ENCODE data around the gene GPR62.
"Not testable (repeated sequence)": the region's sequence is repeated elsewhere in the genome, so short reads cannot be mapped to it uniquely, and the experiment has no call there.

Gene GPR62

DNA sequence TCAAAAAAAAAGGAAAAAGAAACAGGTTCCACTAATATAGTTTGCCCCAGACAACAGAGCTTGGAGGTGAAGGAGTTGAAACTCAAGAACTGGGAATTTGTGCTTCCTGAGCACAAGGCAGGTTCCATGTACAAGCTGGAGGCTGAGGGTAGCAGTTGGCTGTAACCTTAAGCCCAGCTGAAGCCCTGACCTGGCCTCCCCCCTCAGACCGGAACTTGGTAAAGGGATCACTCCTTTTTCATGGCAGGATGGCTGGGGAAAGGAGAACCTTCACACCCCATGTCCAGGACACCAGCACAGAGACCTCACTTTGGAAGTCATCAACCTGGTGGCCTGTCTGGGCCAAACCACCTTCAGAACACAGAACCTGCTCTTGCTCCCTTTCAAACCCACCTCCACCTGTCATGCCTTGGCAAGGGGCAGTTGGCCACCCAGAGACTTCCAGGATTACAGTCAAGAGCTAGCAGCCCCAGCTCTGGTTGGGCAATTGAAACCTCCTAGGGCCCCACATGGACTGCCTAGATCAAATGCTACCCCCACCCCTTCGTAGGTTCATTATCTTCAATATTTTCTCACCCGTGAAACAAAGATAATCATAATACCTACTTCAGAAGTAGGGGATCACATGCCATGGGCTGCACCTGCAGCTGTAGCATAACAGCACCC, 37.0 kb downstream of the GPR62 start:
- no peak for DNase-seq (ENCODE audit: low read depth in 1 of 2, low spot score in 1 of 2)

DNA sequence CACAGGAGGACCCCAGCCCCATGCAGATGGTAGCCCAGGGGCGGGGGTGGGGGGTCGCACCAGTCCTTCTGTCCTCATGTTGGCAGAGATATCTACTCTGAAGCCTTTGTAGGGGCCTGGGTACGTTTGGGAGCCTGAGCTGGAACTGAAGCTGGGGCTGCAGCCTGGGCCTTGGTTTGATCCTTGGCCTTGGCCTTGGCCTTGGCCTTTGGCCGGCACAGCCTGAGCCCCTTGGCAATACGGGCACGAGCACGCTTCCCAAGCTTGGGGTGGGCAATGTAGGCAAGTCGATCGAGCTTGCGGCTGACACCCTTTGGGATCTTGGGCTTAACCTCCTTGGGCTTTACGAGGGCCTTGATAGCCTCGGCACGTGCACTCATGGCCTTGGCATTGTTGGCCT, 38.5 kb downstream of the GPR62 start:
- not testable (repeated sequence) for DNase-seq (ENCODE audit: low read depth in 1 of 2, low spot score in 1 of 2)

DNA sequence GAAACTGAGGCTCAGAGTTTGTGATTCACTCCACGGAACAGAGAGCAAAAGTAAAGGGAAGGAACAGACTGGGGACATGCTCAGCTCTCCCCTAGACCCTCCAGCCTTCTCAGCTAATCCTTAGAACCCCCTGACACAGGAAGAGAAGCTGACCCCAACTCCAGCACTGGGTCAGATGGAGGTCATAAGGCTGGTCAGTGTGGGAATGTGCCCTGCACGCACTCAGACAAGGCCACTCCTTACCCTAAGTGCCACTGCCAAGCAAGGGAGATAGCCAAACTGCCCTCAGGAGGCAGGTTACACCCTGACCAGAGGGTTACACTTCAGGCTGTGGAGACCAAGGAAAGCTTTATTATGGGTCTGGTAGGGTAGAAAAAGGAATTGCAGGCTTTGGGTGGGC, 39.3 kb downstream of the GPR62 start:
- DNase-seq (ENCODE audit: low read depth in 1 of 2, low spot score in 1 of 2), result no peak

DNA sequence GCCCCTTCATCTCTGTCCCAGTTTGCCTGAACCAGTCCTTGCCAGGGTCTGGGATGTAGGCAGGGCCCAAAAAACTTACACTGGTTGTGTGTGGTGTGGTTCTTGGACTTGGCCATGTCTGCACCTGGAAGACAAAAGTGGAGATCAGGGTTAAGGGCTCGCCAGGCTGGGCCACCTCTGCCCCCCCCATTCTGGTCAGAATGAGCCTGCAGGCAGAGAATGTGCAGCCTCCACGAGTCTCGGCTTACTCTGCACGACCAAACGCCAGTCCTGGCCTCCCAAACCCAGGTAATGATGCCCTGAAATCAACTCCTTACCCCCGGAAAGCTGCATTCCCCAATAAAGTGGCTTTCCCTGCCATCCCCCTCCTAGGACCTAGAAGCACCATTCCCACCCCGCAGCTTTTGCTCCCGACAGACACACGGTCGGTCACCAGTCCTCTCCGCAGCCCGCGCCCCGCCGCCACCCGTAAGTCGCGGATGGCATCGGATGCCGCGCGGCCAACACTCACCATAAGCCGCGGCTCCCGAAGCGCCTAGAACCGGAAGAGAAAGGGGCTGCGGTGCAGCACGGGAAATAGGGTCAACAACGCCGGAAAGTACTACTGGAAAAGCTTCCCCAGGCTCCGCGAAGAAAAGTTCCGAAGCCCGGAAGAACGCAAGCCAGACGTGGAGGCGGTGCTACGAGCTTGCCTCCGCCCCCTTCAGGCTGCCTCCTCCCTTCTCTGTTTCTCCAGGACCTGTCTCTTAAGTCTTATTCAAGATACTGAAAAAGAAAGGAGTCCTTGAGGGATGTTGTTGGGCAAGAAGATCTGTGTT, 40.4 kb downstream of the GPR62 start, which contains the start of gene RPL29:
Gene RPL29, minus strand, starts transcription at position 550 of the 818 bp plus-strand sequence. Its CDS starts 434 bp downstream, at position 116.
- DNase-seq (ENCODE audit: low read depth in 1 of 2, low spot score in 1 of 2), result peak; percentile 80 to 83

DNA sequence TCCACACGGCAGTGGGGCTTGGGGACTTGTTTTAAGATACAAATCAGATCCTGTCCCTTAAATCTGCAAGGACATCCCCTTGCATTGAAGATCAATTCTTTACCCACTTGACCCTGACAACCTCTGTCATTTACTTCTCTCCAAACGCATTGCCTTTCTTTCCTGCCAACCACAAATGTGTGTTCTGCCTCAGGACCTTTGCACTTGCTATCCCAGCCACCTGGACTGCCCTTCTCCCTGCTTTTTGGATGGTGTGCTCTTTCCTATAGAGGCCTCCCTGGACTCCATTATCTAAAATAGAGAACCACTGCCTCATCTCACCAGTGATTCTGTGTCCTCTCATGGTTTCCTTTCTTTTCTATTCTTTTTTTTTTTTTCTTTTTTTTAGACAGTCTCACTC, 42.0 kb downstream of the GPR62 start:
- DNase-seq (ENCODE audit: low read depth in 1 of 2, low spot score in 1 of 2), result no peak

DNA sequence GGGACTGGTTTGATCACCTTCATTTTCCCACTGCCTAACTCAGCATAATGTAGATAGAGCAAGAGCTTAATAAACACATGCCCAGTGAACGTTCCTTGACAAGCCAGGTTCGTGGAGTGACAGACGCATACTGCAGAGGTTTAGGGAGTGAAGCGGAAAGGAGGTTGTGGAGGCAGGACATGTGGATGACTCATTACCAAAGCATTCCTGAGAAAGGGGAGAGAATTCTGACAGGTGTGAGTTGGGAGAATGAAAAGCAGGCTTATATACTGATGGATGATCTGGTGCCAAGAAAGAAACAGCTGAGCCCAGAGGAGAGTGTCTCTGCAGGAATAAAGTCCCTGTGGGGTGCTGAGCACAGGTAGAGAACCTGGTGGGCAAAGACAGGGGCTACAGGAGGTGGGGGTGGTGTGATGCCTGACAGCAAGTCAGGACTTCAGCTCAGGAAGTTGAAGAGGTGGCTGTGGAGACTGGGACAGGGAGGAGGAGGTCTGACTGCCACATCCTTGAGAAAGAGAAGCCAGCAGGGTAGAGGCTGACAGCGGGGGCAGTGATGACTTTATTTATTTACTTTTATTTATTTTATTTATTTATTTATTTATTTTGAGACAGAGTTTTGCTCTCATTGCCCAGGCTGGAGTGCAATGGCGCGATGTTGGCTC, 42.9 kb downstream of the GPR62 start:
- DNase-seq (ENCODE audit: low read depth in 1 of 2, low spot score in 1 of 2), result no peak

DNA sequence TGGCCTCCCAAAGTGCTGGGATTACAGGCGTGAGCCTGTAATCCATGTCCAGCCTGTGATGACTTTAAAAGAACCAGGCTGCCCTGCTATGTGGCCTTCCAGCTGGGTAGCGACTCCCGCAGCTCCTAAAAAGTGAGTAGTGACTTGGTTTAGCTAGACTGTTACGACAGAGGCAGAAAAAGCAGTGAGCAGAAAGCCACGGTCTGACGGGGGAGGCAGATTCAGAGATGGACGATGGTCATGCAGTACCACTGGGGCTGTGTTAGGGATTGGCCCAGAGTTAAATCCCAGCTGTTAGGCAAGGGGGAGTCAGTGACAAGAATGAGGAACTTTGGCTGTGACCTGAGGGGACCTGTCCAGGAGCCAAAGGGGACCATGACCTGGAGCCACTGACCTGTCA, 43.6 kb downstream of the GPR62 start:
- no peak for DNase-seq (ENCODE audit: low read depth in 1 of 2, low spot score in 1 of 2)

DNA sequence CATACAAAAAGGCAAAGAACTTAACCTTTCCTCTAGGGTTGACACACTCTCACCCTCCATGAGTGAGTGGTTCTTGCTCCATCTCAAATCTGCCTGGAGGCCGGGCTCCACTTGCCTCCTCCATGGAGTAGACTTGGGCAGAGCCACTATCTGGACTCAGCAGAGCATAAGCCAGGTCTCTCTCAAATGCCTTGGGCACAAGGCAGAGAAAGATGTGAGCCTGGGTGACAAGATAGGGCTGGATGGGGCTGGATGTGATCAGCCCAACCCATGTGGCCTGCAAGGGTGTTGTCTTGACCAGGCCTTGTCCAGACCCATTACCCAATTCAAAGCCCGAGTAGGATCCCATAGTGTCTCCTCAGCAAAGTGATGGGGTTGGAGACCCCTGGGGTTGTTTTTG, 44.7 kb downstream of the GPR62 start:
- DNase-seq (ENCODE audit: low read depth in 1 of 2, low spot score in 1 of 2), result no peak

DNA sequence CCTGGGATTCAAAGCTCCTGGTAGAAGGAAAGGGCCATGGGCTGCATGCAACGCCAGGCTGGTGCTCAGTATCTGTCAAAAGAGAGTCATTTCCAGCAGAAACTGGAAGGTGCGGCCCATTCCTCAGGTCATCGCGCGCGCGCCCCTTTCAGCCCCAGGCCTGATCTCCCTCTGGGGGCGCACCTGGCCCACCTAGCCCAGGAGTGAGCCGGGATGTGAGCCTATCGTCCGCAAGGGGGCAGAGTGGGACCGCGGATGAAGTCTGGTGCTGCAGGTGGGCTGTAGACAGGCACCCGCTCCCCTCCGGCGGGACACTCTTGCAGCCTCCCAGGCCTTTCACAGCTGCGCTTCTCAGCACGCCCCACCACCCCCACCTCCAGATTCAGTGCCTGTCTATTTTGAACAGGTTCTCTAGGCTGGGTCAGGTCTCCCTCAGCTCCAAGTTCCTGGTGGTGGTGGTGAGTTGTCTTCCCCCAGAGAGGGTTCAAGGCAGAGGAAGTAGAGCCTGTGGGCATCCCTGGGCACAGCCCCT, 46.3 kb downstream of the GPR62 start:
- peak; percentile 71 to 73 for DNase-seq (ENCODE audit: low read depth in 1 of 2, low spot score in 1 of 2)

DNA sequence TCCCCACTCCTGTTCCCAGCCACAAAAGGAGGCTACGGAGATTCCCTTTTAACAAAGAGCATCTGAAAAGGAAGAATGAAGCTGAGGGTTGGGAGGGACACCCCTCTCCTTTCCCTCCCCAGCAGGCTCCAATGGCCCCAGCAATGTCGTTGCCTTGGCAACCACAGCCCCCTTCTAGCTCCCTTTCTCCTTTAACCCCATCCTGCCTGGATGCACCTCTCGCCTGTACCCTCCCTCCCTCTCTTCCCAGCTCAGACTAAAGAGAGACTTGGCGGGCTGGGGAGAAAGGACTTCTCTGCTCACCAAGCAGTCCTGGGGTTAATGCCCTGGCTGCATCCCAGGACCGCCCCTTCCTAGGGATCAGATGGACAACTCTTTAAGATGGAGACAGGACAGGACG, 47.6 kb downstream of the GPR62 start:
- DNase-seq (ENCODE audit: low read depth in 1 of 2, low spot score in 1 of 2), result no peak

DNA sequence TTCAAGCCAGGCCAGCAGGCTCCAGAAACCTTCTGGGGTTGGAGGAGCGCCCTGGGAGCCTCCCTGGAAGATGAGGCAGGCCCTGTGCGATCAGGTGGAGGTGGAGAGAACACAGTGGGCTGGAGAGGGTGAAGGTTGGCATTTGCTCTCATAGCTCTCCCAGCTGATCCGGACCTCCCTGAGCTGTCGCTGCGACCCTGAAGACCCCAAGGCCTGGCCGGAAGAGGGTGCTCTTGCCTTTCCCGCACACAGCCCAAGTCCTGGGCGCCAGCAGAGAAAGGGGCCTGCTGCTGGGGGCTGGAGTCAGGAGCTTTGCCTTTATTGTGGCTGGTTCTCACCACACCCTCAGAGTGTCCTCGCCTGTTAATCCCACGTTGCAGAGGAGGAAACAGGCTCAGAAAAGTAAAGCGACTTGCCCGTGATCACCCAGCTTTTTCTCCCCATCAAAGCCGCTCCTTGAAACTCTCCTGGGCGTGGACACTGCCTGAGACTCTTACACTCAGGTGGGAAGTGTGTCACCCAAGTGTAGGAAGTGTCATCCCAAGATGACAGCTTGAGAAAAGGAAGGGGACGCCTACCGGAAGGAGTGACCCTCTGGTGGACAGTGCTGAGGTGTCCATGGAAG, 49.1 kb downstream of the GPR62 start:
- DNase-seq (ENCODE audit: low read depth in 1 of 2, low spot score in 1 of 2), result no peak

DNA sequence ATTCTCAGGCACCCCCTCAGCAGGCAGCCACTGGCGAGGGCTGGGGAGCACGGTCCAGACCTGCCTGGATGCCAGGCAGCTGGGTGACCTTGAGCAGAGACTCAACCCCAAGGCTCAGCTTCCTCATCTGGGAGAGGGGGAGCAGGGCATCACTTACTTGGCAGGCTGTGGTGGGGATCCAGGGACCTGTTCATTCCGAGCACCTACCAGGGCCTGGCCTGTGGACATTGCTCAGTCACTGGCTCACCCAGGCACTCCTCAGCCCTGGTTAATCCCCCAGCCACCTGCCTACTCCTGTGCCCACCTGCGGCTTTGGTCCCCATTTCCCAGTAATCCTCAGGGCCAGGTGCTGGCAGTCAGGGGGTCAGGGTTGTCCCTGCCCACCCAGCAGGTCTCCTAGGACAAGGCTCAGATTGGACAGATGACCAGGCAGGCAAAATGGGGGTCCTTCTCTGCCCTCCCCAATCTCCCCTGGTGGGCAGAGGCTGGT, 49.8 kb downstream of the GPR62 start:
- DNase-seq (ENCODE audit: low read depth in 1 of 2, low spot score in 1 of 2), result no peak

DNA sequence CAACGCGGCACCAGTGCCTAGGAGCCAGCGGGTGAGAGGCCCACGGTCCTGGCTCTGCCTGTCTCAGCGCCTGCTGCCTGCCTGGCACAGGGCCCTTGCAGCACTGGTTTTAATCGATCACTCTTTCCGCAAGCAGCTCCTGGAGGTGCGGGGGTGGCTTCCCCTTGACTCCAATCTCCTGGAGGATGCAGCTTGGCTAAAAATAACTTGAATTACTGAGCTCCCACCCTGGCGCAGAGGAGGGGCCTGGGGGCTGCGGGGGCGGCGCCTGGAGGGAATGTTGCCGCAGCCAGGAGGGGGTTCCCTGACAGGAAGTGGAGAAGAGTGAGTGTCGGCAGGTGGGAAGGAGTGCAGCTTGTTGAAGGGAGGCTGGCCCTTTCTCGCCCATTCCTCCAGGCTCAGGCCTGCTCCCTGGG, 50.4 kb downstream of the GPR62 start:
- no peak for DNase-seq (ENCODE audit: low read depth in 1 of 2, low spot score in 1 of 2)

DNA sequence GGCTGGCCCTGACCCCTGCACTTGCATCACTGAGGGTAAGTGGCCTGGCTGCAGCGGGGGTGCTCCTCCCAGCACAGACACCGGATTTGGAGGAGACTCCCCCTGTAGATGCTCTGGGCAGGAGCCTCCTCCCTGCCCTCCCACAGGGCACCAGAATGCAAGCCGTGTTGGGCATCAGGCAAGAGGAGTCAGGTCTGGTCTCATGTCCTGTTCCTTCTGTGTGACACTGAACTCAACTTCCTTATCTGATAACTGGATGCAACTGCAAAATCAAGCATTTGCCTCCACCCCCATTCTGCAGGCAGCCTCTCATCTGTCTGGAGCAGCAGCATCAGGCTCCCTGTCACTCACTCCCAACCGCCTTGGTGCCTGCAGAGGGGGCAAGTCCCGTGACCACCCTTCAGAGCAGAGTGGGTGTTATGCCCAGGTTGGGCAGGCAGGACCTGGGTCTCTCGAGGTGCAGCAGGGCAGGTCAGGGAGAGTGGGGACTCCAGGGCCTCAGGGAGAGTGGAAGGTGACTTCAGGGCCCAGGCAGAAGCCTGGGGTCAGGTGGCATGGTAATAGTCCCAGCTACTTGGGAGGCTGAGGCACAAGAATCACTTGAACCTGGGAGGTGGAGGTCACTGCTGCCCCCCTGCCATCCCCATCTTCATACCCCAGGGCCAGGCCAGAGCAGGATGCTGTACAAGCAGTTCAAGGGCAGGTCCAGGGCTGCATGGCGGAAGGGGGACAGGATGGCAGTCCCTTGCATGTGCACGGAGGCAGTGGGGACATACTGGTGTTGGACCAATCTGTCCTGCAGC, 51.0 kb downstream of the GPR62 start:
- no peak for DNase-seq (ENCODE audit: low read depth in 1 of 2, low spot score in 1 of 2)

DNA sequence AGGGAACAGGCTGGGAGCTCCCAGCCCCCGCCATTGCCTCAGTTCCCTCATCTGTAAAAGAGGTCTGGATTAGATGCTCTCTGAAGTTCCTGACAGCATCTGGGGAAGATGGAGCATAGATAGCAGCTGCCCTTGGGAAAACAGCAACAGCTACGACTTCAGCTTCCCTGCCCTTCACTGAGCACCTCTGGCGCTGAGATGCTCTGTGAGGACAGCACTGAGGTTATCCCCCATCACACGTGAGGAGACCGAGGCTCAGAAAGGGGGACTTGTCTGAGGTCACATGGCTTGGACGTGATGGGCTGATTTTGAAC, 51.6 kb downstream of the GPR62 start:
- no peak for DNase-seq (ENCODE audit: low read depth in 1 of 2, low spot score in 1 of 2)
